SJCRH30 (cell line): Measurements from ENCODE around the gene TRDN. TPM values are rescaled to one million over a fixed set of nuclear protein-coding genes. Genes with fewer than 3 reads are reported as not detected.

Experiments used
- DNase-seq, 2 experiments: peaks; one replicate each; pipeline ENCODE4 v3.0.0-alpha.2; 2015 to 2020
- H3K27ac ChIP-seq: fragments of 250-450 bp; sonication (Bioruptor Pico); 2 replicates; pipeline ENCODE4 v1.5.1; 2020; ENCODE audit warnings: mild to moderate bottlenecking, moderate library complexity
- H3K27me3 ChIP-seq: fragments of 250-450 bp; sonication (Bioruptor Pico); 2 replicates; pipeline ENCODE4 v1.5.1; 2020; ENCODE audit warnings: mild to moderate bottlenecking, moderate library complexity
- H3K36me3 ChIP-seq: fragments of 250-450 bp; sonication (Bioruptor Pico); 2 replicates; pipeline ENCODE4 v1.5.1; 2020; ENCODE audit warnings: mild to moderate bottlenecking, moderate library complexity
- H3K4me1 ChIP-seq: fragments of 250-450 bp; sonication (Bioruptor Pico); 2 replicates; pipeline ENCODE4 v1.5.1; 2020; ENCODE audit warnings: mild to moderate bottlenecking, moderate library complexity
- H3K4me3 ChIP-seq: fragments of 250-450 bp; sonication (Bioruptor Pico); 2 replicates; pipeline ENCODE4 v1.5.1; 2020; ENCODE audit warnings: mild to moderate bottlenecking, moderate library complexity
- H3K9me3 ChIP-seq: fragments of 250-450 bp; sonication (Bioruptor Pico); replicated peaks from 2 replicates; pipeline ENCODE4 v1.5.1; 2020; ENCODE audit warnings: mild to moderate bottlenecking, moderate library complexity
- total RNA-seq: library from RNA; depleted of rRNA; stranded (reverse); fragments of >200 nt; shearing (Covaris generic); gene quantifications from 2 replicates; pipeline ENCODE4 v1.2.3, GENCODE V29; 2014; rRNA removed

TRDN gene, protein sequence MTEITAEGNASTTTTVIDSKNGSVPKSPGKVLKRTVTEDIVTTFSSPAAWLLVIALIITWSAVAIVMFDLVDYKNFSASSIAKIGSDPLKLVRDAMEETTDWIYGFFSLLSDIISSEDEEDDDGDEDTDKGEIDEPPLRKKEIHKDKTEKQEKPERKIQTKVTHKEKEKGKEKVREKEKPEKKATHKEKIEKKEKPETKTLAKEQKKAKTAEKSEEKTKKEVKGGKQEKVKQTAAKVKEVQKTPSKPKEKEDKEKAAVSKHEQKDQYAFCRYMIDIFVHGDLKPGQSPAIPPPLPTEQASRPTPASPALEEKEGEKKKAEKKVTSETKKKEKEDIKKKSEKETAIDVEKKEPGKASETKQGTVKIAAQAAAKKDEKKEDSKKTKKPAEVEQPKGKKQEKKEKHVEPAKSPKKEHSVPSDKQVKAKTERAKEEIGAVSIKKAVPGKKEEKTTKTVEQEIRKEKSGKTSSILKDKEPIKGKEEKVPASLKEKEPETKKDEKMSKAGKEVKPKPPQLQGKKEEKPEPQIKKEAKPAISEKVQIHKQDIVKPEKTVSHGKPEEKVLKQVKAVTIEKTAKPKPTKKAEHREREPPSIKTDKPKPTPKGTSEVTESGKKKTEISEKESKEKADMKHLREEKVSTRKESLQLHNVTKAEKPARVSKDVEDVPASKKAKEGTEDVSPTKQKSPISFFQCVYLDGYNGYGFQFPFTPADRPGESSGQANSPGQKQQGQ
- 0.02 TPM in 1 of 2 replicates, not detected in the other for total RNA-seq

DNA sequence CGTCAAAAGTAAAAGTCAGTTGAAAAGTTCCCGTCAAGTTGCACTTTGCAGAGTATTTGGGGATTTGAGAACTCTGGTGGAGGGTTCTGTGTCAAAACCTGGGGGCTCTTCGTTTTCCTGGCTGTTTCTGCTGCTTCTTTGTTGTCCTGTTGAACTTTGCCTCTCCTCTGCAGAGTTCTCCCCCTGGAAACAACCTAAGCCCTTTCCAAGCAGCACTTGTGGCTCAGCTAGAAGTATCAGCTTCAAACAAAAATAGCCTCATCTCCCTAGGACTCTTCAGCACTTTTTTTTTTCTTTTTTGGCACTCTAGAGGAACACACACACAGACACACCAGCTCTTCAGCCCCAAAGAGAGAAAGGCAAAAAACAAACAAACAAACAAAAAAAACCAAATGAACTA lies at the start of gene TRDN:
Gene TRDN (minus strand): TSS at position 169 of the 400 bp plus-strand sequence. CDS start 175 bp downstream, outside the sequence.
- DNase-seq = no peak
- no peak within 1 kb of the TSS for H3K27ac ChIP-seq
- no peaks in the 10 kb centered on the region for H3K4me1 ChIP-seq
- H3K9me3 ChIP-seq = no peaks in the 10 kb centered on the region
- H3K27me3 ChIP-seq = no peaks in the 10 kb centered on the region
- H3K36me3 ChIP-seq = no peaks in the 10 kb centered on the region
- no peak within 1 kb of the TSS for H3K4me3 ChIP-seq

DNA sequence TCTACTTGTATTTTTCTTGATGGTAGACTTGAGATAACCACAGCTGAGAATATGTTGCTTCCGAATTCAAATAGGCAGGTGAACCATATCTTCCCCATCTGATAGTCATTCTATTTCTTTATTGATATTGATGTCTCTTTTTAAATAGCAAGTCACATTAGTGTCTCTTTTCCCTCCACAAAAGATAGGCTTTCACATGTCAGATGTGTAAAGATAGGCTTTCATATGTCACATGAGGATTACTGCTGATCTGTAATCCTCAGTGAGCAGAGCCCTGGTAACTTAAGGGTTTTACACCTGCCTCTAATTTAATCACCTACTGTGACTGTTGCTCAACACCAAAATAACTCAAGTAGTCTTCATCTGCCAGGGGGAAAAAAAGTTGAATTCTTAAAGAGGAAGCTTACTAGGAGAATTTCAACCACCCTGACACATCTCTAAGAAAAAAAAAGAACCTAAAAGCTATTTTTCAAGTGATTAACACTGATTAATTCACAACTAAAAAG lies 45.3 kb upstream of the TRDN start:
- no peak overlapping the region for H3K4me3 ChIP-seq
- H3K9me3 ChIP-seq = no peaks in the 10 kb centered on the region
- DNase-seq = no peak
- H3K27me3 ChIP-seq = no peaks in the 10 kb centered on the region
- no peaks in the 10 kb centered on the region for H3K36me3 ChIP-seq
- H3K4me1 ChIP-seq = no peaks in the 10 kb centered on the region
- no peak overlapping the region for H3K27ac ChIP-seq

DNA sequence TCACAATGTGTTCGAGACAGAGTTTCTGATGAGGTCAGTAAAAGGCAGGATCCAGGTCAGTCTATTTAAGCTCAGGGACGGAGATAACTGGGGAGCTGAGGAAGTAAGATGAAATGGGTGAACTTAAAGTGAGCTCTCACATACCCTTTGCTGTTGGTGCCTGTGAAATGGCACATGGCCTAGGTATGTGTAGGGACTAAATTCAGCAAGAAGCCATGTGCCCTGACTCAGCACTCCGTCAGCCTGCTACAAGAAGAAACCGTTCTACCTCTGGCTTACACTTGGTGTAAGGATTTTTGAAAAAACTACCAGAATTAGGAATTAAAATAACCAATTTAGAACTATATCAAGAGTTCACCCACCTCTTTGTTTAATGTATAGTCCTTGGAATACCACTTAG lies 41.1 kb upstream of the TRDN start:
- H3K36me3 ChIP-seq = no peaks in the 10 kb centered on the region
- no peaks in the 10 kb centered on the region for H3K4me1 ChIP-seq
- no peaks in the 10 kb centered on the region for H3K9me3 ChIP-seq
- H3K27ac ChIP-seq = no peak overlapping the region
- H3K4me3 ChIP-seq = no peak overlapping the region
- DNase-seq = no peak
- H3K27me3 ChIP-seq = no peaks in the 10 kb centered on the region

DNA sequence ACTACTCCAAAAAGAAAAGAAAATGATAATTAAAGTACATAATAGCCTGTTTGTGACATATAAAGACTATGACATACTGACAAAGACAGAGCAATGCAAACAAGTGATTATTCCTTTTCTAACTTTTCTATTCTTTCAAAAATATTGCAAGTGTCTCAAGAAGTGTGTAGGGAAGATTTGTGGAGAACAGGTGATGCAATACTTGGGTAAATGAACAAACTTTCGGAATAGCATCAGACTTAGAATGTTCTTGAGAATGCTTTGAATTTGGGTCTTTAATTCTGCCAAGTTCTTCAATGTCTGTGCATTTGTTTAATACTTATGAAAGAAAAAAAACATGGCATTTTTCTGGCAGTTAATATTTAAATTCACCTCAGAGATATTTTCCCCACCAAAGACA lies 40.0 kb upstream of the TRDN start:
- Histone ChIP-seq H3K9me3 (no peaks in the 10 kb centered on the region), H3K4me1 (no peaks in the 10 kb centered on the region)

DNA sequence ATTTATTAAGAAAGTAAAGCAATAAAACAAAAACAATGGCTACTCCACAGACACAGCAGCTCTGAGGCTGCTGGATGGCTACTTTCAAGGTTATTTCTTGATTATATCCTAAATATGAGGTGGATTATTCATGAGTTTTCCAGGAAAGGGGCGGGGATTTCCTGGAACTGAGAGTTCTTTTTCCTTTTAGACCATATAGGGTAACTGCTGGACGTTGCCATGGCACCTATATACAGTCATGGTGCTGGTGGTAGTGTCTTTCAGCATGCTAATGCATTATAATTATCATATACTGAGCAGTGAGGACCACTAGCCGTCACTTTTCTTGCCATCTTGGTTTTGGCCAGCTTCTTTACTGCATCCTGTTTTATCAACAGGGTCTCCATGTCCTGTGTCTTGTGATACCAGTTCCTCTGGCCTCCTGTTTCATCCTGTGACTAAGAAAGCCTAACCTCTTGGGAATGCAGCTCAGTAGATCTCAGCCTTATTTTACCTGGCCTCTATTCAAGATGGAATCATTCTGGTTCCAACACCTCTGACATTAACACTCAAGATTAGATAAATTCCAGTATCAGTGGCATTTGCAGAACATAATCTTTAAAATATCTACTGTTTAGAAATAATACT lies 32.3 kb upstream of the TRDN start:
- DNase-seq = no peak
- Histone ChIP-seq H3K27me3 (no peaks in the 10 kb centered on the region), H3K27ac (no peak overlapping the region), H3K9me3 (no peaks in the 10 kb centered on the region), H3K4me3 (no peak overlapping the region), H3K36me3 (no peaks in the 10 kb centered on the region), H3K4me1 (no peaks in the 10 kb centered on the region)

More for the DNA sequence above, 40.0 kb upstream of the TRDN start:
- Histone ChIP-seq H3K27ac (no peak overlapping the region), H3K4me3 (no peak overlapping the region), H3K36me3 (no peaks in the 10 kb centered on the region), H3K27me3 (no peaks in the 10 kb centered on the region)
- DNase-seq = no peak

DNA sequence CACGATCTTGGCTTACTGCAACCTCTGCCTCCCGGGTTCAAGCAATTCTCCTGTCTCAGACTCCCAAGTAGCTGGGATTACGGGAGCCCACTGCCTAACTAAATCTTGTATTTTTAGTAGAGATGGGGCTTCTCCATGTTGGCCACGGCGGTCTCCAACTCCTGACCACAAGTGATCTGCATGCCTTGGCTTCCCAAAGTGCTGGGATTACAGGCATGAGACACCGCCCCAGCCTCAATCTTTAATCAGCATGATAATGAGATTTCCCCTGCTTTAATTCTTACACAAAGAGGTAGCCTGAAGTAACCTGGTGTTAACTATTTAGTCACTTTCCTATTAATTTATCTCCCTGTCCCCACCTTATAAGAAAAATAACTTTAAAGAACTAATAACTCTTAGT lies 31.3 kb upstream of the TRDN start:
- Histone ChIP-seq H3K36me3 (no peaks in the 10 kb centered on the region), H3K27me3 (no peaks in the 10 kb centered on the region), H3K9me3 (no peaks in the 10 kb centered on the region), H3K4me1 (no peaks in the 10 kb centered on the region), H3K4me3 (no peak overlapping the region), H3K27ac (no peak overlapping the region)
- no peak for DNase-seq

DNA sequence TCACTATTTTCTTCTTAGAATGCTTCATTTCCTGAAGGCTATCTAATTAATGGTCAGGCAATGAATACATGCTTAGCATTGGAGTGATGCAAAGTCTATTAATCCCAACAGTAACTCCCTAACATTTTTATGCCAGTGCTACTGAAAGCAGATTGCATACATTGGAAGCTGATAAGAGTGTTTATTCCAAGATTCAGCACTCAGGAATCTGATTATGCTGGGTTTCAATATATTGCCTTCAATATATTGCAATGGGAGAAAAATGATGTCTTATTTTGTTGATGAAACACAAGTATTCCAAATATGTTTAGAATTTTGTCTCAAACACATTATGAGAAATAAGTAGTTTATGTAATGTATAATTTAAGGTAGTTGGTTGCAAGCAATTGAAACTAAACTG lies 26.7 kb upstream of the TRDN start:
- Histone ChIP-seq H3K4me1 (no peaks in the 10 kb centered on the region), H3K9me3 (no peaks in the 10 kb centered on the region), H3K4me3 (no peak overlapping the region), H3K27me3 (peaks cover 4% of the 10 kb centered on the region; the same call in 1 of the 2 replicates), H3K27ac (no peak overlapping the region), H3K36me3 (no peaks in the 10 kb centered on the region)
- DNase-seq = no peak

DNA sequence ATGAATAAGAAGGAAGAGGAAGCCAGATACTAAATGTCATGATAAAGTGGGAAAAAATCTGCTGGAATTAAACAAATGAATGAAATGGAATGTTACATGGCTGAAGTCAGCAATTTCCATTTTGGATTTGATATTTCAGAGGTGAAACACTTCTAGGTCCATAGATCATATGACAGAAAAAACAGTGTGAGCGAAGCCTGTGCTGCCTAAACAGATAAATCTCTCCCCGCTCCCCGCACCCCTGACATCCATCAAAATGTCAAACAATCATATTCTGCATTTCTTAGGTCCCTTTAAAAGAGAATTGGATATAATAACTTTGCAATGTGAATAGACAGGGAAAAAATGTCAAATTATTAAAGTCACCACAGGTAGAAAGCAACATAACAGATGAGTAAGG lies 26.0 kb upstream of the TRDN start:
- no peak overlapping the region for H3K27ac ChIP-seq
- no peaks in the 10 kb centered on the region for H3K36me3 ChIP-seq
- H3K27me3 ChIP-seq = peaks cover 4% of the 10 kb centered on the region; the same call in 1 of the 2 replicates
- DNase-seq = no peak
- no peaks in the 10 kb centered on the region for H3K9me3 ChIP-seq
- no peaks in the 10 kb centered on the region for H3K4me1 ChIP-seq
- no peak overlapping the region for H3K4me3 ChIP-seq

DNA sequence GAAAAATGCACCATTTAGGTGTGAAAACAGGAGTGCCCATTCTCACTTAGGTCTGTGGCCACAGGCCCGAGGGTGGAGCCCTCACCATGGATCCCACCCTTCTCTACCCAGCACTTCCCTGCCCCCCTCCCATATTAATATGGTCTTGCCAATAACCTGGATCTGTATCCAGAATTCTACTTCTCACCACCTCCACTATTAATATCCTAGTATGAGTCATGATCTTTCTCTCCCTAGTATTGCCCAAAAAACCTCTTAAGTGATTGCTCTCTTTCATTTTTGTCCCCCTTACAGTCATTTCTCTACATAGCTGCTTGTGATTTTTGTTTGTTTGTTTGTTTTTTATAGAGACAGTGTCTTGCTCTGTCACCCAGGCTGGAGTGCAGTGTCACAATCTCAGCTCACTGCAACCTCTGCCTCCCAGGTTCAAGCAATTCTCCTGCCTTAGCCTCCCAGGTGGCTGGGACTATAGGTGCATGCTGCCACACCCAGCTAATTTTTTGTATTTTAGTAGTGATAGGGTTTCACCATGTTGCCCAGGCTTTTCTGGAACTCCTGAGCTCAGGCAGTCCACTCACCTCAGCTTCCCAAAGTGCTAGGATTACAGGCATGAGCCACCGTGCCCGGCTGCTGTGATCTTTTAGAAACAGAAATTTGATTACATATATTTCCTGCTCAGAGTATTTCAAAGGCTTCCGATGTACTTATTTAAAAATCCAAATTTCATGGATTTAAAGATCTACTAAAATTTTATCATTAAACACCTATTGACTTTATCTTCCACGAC lies 24.5 kb upstream of the TRDN start:
- no peaks in the 10 kb centered on the region for H3K36me3 ChIP-seq
- no peaks in the 10 kb centered on the region for H3K4me1 ChIP-seq
- H3K27ac ChIP-seq = no peak overlapping the region
- peaks cover 4% of the 10 kb centered on the region; the same call in 1 of the 2 replicates for H3K27me3 ChIP-seq
- H3K9me3 ChIP-seq = no peaks in the 10 kb centered on the region
- no peak overlapping the region for H3K4me3 ChIP-seq
- no peak for DNase-seq

DNA sequence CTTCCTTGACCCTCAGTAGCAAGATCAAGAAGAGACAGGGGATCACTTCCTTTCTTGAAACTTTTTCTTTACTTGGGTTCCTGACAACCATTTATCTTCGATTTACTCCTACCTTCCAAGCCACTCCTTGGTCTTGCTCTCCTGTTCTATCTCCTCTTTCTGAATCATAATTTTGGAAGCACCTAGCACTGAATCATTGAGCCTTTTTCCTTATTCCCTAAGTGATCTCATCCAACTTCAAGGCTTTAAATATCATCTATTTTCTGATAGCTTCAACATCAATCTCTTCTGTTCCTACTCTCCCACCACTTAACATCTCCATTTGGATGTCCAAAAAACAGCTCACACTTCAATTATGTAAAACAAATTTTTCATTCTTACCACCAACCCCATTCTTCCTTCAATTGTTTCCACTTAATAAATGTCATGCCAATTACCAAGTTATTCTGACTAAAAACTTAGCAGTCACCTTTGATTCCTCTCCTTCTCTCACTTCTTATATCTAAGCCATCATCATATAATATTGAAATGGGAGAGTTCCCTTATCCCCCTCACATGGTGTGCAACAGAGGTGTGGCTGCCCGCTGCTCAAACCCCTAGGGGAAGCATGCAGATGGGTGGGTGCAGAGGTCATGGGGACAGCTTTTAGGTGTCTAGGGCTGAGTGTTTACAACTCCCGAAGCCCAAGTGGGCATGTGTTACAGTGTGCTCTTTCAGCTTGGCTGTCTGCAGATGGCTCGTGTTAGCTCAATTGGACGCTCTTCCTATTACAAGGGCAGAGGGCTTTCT lies 23.4 kb upstream of the TRDN start:
- Histone ChIP-seq H3K36me3 (no peaks in the 10 kb centered on the region), H3K4me1 (no peaks in the 10 kb centered on the region), H3K4me3 (no peak overlapping the region), H3K27me3 (peaks cover 4% of the 10 kb centered on the region; the same call in 1 of the 2 replicates), H3K27ac (no peak overlapping the region), H3K9me3 (no peaks in the 10 kb centered on the region)
- DNase-seq = no peak

DNA sequence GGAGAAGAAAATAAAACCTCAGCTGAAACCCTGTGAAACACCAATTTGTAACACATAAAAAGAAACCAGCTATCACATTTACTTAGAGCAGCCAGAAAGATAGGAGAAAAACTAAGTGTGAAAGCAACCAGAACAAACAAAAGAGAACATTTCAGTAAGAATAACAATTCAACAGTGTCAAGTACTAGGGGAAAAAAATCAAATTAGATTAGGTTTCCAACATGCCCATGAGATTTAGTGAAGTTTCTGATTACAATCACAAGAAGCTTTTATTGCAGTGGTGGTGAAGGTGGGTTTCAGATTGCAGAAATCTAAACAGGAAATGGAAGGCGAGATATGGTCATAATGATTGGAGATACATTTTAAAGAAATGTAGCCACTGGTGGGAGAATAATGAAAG lies 22.1 kb upstream of the TRDN start:
- H3K36me3 ChIP-seq = no peaks in the 10 kb centered on the region
- no peak overlapping the region for H3K27ac ChIP-seq
- peaks cover 4% of the 10 kb centered on the region; the same call in 1 of the 2 replicates for H3K27me3 ChIP-seq
- no peak for DNase-seq
- H3K9me3 ChIP-seq = no peaks in the 10 kb centered on the region
- H3K4me3 ChIP-seq = no peak overlapping the region
- H3K4me1 ChIP-seq = no peaks in the 10 kb centered on the region

DNA sequence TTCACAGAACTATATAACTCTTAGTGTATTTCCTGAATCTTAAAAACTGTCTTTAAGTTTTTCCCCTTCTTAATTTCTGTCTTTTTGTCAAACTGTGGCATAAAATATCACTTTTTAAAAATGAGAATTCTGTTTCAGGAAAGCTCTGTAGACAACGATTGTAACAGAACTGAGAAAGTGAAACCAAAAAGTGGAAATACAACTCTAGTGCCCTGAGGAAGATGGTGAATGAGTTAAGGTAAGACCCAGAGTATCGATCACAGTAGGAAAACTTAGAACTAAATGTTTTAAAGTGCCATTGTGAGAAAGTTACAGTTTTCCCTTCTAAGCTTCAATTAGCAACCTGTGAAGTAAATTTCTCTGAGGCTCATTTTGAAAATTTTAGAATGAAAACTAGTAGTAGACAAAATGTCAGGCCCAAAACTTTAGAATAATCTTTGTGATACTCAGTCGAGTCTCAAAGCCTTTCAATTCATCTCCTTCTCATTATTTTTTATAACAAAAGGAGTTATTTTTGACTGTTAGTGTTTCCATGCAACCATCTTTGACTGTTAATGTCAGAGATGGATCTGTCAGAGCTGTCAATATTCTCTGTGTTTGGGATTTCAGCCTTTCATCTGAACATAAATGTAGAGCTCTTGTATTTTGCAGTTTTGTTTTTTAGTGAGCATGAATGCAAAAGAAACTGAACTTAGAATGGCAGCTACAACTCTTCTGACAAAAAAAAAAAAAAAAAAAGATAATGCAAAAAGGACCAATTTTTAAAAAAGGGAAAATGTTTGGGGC lies 19.0 kb upstream of the TRDN start:
- Histone ChIP-seq H3K27me3 (no peaks in the 10 kb centered on the region), H3K4me3 (peak overlapping the region; percentile 31), H3K27ac (no peak overlapping the region), H3K9me3 (no peaks in the 10 kb centered on the region), H3K4me1 (no peaks in the 10 kb centered on the region), H3K36me3 (no peaks in the 10 kb centered on the region)
- DNase-seq = no peak

DNA sequence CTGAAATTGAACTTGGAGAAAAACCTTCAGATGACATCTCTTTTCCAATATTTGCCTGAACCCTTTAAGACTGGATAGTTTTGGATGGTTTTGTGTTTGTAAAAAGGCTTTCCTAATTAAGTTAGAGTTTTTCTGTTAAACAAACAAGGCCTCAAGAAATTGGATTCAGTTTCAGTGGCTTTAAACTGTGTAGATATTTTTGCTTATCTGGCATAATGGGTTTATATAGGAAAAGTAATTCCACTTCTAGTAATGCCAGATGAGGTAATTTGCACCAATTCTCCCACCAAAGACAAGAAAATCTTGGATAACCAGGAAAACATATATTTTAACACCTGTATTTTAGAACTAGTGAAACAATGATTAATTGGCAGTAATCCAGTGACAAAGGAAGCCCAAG lies 12.0 kb upstream of the TRDN start:
- Histone ChIP-seq H3K27me3 (no peaks in the 10 kb centered on the region), H3K27ac (no peak overlapping the region), H3K9me3 (no peaks in the 10 kb centered on the region), H3K36me3 (no peaks in the 10 kb centered on the region), H3K4me3 (no peak overlapping the region), H3K4me1 (no peaks in the 10 kb centered on the region)
- no peak for DNase-seq
